Measurements from ENCODE around the gene TANK.

- TF ChIP-seq CTCF (IDR thresholded peaks at IDR 0.05; ENCODE audit: low read depth, low read length, missing input control) (no peak), SP1 (IDR thresholded peaks at IDR 0.05) (no peak), MAX (IDR thresholded peaks at IDR 0.05) (no peak), JUND (IDR thresholded peaks at IDR 0.05) (no peak), GABPA (IDR thresholded peaks at IDR 0.05 in 1 of 2, conservative IDR thresholded peaks at IDR 0.05 in 1 of 2) (no peak)
Measured at GRCh38 chr2:161207941-161208340, 47.7 kb downstream of the TANK start.
